ELR (cell line): Measurements from ENCODE around the gene DCLK3.

Source experiments
- DNase-seq: peaks from one replicate; pipeline ENCODE4 v3.0.0-alpha.2; 2015; ENCODE audit warnings: low read depth

The DCLK3 gene

DNA sequence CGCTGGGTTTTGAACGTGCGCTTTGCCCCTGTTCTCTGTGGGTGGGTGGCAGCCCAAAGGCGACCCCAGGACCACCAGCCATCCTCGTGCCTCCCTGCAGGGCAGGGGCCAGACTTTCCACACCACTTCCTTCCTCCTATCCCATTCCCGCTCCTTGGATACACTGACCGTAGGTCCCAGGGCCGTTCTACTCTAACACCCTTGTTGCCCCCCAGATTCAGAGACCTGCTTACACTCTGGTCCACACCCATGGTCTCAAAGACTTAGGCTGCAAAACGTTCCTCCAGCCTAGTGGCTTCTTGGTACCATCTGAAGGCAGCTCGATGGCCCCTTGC is 318 bp upstream of the DCLK3 start:
- DNase-seq: no peak

DNA sequence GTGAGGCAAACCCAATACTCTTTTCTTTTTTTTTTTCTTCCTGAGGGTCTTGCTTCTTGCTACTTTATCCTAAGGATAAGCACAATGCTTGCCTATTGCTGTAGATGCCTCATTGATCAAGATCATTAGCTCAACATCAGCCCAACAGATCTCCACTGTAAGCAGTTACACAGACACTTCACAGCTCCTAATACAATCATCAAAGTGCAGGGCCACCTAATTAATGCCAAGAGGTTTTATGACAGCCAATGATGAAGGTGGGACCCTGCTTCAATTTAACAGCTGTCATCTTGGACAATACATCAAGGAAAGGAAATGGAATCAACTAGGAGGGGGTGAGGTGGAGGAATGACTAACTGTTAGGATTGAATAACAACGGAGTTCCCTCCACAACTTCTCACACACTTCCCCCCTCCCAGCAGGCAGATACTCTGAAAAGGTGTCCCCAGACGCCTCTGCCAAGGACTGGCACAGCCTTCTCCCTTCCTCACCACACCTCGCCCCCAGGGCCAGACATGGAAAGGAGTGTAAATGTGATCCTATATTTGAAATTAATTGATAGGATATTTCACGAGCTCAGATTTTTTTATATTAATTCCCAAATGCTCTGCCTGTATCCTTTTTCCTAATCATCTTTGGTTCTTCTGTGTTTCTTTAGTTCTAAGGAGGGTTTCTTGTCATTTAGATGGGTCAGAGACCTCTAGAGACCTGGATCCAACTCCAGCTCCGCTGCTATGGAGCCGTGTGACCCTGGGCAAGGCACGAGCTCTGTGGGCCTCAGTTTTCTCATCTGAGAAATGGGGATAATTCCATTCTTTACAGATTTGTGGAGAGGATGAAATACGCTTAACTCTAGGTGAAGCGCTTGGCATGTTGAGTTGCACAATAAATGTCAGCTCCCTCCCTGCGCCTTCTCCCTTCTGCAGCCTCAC is 1.2 kb downstream of the DCLK3 start:
- no peak for DNase-seq

DNA sequence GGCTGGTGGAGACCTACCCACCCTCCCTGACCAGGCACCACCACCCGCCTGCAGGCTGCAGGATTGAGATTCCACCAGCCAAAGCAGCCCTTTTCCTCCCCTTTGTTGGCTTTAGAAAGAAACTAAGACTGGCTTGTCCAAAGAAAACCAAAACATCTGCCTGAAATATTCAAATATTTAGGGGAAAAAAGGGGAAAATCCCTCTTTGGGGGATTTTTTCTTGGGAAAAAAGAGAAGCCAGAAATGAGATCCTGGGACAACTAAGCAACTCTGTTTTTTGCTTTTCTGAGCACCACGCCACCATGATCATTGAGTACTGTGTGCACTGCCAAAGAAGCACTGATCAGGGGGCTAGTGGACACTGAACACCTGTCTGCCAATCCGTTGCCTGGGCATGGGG is 2.6 kb downstream of the DCLK3 start:
- DNase-seq: no peak

- no peak for DNase-seq
These were observed 8.1 kb downstream of the DCLK3 start for GRCh38 chr3:36756269-36756668.

DNA sequence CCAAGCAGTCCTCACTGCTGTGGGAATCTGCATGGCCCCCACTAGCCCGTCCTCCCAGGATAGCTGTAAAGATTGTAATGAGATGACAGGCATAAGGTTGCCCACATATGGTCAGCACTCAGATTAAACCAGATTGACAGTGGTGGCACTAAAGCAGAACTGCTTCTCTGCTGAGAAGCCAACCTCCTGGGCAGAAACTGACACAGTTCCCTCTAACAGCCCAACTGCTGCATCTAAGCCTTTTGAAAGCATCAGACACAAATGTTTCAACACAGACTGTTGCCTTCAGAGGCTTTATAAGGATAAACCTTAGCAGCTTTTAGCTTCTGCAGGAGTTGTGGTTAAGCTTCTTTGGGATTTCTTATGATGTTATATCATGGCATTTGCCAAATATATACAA is 13.0 kb downstream of the DCLK3 start:
- no peak for DNase-seq

GRCh38 chr3:36750737-36751136 is 13.6 kb downstream of the DCLK3 start:
- DNase-seq: no peak

- no peak for DNase-seq
These were observed 19.6 kb downstream of the DCLK3 start for GRCh38 chr3:36744763-36745162.

DNA sequence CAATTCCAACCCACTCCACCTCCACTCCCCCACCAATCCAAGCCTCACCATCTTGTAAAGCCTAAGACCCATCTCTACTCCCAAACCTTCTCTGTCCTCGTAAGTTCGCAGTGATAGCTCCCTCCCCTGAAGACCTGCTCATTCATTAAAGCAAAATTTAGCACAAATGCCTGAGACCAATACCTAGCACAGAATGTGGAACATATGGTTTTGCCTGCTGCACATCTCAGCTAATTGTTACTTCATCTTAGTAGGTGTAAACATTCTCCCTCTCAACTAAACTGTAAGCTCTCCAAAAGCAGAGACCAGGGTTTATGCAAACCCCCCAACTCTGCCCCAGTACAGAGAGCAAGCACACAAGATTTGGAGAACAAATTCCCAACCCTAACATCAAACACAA is 20.5 kb downstream of the DCLK3 start:
- no peak for DNase-seq

- DNase-seq: peak; percentile 12
These were observed 23.1 kb downstream of the DCLK3 start for GRCh38 chr3:36741285-36741684.

- DNase-seq: no peak
These were observed 23.6 kb downstream of the DCLK3 start for GRCh38 chr3:36740787-36741186.

DNA sequence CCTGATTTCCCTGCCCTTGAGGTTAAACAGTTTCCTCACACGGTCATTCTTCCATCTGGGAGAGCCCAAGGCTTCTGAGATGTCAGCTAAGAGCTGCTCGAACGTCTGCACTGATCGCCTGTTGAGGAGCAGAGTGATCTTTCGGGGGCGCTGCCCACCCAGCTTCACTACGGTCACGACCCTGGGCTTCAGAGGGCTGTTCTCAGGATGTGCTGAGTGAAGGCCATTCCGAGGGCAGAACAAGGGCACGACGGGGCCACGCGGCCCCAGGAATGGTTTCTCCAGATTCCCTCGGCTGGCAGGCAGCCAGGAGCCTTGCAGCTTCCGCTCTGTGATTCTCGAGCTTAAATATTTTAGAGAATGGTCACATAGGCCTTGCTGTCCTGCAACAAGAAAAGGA is 25.7 kb downstream of the DCLK3 start:
- DNase-seq: no peak

DNA sequence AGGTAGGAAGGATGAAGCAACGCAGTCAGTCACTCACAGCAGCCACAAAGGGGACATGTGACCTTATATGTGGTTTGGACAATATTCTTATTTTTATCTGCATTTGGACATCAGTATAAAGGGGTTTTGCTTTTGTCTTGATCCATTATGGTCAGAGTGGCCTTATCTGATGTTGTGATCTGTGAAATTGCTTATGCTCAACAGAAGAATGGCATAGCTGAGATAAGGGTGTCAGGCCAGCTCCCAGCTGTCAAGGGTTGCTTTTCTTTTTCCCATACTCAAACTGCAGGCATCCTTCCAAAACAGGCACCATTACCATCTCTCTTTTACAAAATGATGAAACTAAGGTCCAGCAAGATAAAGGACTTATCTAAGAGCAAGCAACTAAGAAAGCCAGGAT is 28.1 kb downstream of the DCLK3 start:
- no peak for DNase-seq

GRCh38 chr3:36734742-36735141 is 29.6 kb downstream of the DCLK3 start:
- no peak for DNase-seq

GRCh38 chr3:36733723-36734122 is 30.6 kb downstream of the DCLK3 start:
- no peak for DNase-seq

- DNase-seq: no peak
These were observed 31.1 kb downstream of the DCLK3 start for GRCh38 chr3:36733162-36733696.

DNA sequence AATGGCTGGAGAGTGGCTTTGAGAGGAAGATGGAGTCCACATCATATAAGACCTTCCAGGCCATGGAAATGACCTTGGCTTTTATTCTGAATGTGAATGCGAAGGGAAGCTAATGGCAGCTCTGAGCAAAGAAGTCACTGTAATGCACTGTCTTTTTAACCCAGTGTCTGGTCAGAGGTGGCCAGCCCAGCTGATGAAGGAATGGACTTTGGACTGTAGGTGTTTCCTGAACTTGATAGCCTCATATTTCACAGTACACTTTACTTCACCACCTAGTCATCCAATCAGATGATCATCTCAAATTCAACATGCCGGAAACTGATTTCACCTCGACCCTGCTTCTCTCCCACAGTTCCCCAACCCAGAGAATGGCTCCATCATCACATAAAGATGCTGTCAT is 33.4 kb downstream of the DCLK3 start:
- no peak for DNase-seq

GRCh38 chr3:36729204-36730056 is 34.9 kb downstream of the DCLK3 start:
- DNase-seq: peak; percentile 53

DNA sequence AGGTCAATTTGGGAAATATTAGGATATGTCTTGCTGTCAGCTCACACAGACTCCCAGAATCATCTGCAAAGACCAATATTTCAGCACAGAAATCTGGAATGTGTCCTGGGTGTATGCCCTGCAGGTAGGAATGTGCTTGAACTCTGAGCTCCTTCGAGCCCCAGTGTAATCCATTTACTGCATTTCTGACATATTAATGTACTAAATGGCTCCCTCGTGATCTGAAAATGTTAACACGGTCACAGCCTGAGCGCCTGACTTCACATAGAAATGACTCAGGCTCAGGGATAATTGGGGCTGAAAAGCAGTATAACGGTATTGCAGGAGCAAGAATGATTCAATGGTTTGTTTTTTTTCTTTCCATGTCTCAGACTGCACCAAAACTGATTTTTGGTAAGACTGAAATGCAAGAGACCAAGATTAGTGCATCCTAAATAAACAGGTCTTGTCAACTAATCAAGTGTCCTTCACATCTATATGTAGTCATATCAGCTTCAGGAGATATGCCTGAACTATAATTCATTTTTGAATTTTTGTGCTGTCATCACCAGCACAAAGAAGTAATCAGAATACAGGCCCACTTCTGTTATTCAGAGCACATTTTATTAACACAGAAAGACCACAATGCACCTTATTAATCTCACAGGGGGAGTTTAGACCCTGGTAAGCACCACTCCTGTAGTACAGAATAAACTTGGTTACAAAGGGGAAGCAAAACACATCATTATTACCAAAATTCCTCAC is 49.8 kb downstream of the DCLK3 start:
- peak; percentile 56 for DNase-seq

DNA sequence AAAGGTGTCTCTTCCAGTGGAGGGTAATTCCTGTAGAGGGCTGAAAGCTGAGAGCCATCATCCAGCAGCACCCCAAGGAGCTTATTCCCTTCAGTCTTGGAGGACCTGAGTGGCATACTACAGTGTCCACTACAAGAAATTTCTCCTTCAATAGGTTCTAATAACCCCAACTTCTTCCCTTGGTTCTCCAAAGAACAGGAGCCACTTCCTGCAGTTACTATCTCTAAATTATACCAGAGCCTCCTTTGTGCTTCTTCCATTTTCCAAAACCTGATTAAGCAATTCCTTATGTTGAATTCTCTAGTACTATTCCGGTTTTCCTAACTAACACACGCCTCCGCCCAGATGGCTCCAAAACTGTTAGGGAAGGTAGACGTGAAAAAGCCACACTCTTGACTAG is 50.4 kb downstream of the DCLK3 start:
- no peak for DNase-seq

DNA sequence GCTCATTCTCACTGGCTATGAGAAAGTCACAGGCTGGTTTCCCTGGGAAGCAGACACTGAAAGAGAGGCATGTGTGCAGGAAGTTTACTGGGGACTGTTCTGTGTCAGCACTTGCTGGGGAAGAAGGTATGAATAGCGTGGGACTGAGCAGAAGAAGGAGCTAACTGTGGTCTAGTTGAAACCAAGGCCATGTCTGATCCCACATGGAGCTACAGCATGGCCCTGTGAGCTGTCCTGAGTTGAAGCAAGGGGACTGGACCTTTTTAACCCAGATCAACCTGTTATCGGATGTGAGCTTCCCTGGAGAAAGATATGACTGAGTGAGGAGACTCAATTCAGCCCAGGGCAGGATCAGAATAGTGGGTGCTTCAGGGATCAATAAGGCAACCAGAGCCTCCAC is 53.7 kb downstream of the DCLK3 start:
- DNase-seq: no peak

- no peak for DNase-seq
These were observed 54.5 kb downstream of the DCLK3 start for GRCh38 chr3:36709826-36710365.

GRCh38 chr3:36709281-36709680 is 55.1 kb downstream of the DCLK3 start:
- no peak for DNase-seq
